ENCODE results near the gene ARHGAP23. TPM values are rescaled to one million over a fixed set of nuclear protein-coding genes. Genes with fewer than 3 reads are reported as not detected.
"Not testable (repeated sequence)": the region's sequence is repeated elsewhere in the genome, so short reads cannot be mapped to it uniquely, and the experiment has no call there.

The ARHGAP23 gene
- total RNA-seq, 2 experiments from 2014 or later: 0.73 to 0.81 TPM

- Mint-ChIP-seq H3K27me3 (peaks cover 53% of the 10 kb centered on the region), H3K4me1 (peaks cover 7% of the 10 kb centered on the region)
- CTCF ChIA-PET: interaction anchor here (1.8 kb wide), 1 partner anchor 77 kb away, joined by 7 read pairs; no protein-coding TSS in a partner anchor
These were observed 1.8 kb upstream of the ARHGAP23 start for GRCh38 chr17:38426441-38426840.

GRCh38 chr17:38427160-38427949, 909 bp upstream of the ARHGAP23 start:
- peaks cover 51% of the 10 kb centered on the region for H3K27me3 Mint-ChIP-seq
- CTCF ChIA-PET: interaction anchor here (1.2 to 1.8 kb wide), 3 partner anchors 13 to 131 kb away, joined by 3 to 7 read pairs (median 4); no protein-coding TSS in a partner anchor
- peaks cover 7% of the 10 kb centered on the region for H3K4me1 Mint-ChIP-seq
- H3K4me3 Mint-ChIP-seq: peak overlapping the region; percentile 67
- no peaks in the 10 kb centered on the region for H3K36me3 Mint-ChIP-seq (ENCODE audit: low read depth)
- no peaks in the 10 kb centered on the region for H3K9me3 Mint-ChIP-seq
- DNase-seq: no peak
- H3K27ac Mint-ChIP-seq: no peak overlapping the region
- POLR2A ChIA-PET: interaction anchor here (1.6 kb wide), 1 partner anchor 13 kb away, joined by 3 read pairs; no protein-coding TSS in a partner anchor

More at GRCh38 chr17:38426441-38426840, 1.8 kb upstream of the ARHGAP23 start:
- Mint-ChIP-seq H3K36me3 (ENCODE audit: low read depth) (no peaks in the 10 kb centered on the region), H3K9me3 (no peaks in the 10 kb centered on the region), H3K4me3 (no peak overlapping the region), H3K27ac (no peak overlapping the region)
- DNase-seq: no peak
- POLR2A ChIA-PET: no interaction called here

GRCh38 chr17:38428643-38429371, 543 bp downstream of the ARHGAP23 start:
- H3K27ac Mint-ChIP-seq: no peak overlapping the region
- POLR2A ChIA-PET: interaction anchor here (1.6 kb wide), 1 partner anchor 15 kb away, joined by 3 read pairs; no protein-coding TSS in a partner anchor
- H3K4me1 Mint-ChIP-seq: peaks cover 7% of the 10 kb centered on the region
- CTCF ChIA-PET: interaction anchor here (0.6 to 1.5 kb wide), 3 partner anchors 64 to 323 kb away, joined by 3 read pairs; no protein-coding TSS in a partner anchor
- H3K36me3 Mint-ChIP-seq (ENCODE audit: low read depth): no peaks in the 10 kb centered on the region
- no peak overlapping the region for H3K4me3 Mint-ChIP-seq
- peaks cover 49% of the 10 kb centered on the region for H3K27me3 Mint-ChIP-seq
- DNase-seq: peak; percentile 29
- no peaks in the 10 kb centered on the region for H3K9me3 Mint-ChIP-seq

GRCh38 chr17:38429476-38430100, 1.3 kb downstream of the ARHGAP23 start:
- Mint-ChIP-seq H3K27me3 (peaks cover 44% of the 10 kb centered on the region), H3K27ac (no peak overlapping the region), H3K4me3 (peak overlapping the region; percentile 37), H3K4me1 (peaks cover 7% of the 10 kb centered on the region), H3K9me3 (no peaks in the 10 kb centered on the region), H3K36me3 (ENCODE audit: low read depth) (no peaks in the 10 kb centered on the region)
- POLR2A ChIA-PET: no interaction called here
- no peak for DNase-seq
- CTCF ChIA-PET: no interaction called here

GRCh38 chr17:38430316-38430715, 2.1 kb downstream of the ARHGAP23 start:
- Mint-ChIP-seq H3K4me3 (no peak overlapping the region), H3K27me3 (peaks cover 37% of the 10 kb centered on the region), H3K27ac (no peak overlapping the region), H3K36me3 (ENCODE audit: low read depth) (no peaks in the 10 kb centered on the region), H3K4me1 (peaks cover 7% of the 10 kb centered on the region), H3K9me3 (no peaks in the 10 kb centered on the region)
- no peak for DNase-seq
- ChIA-PET POLR2A (no interaction called here), CTCF (no interaction called here)

GRCh38 chr17:38430822-38431221, 2.6 kb downstream of the ARHGAP23 start:
- ChIA-PET POLR2A (no interaction called here), CTCF (no interaction called here)
- H3K9me3 Mint-ChIP-seq: no peaks in the 10 kb centered on the region
- no peak overlapping the region for H3K27ac Mint-ChIP-seq
- H3K36me3 Mint-ChIP-seq (ENCODE audit: low read depth): no peaks in the 10 kb centered on the region
- no peak for DNase-seq
- peaks cover 35% of the 10 kb centered on the region for H3K27me3 Mint-ChIP-seq
- H3K4me3 Mint-ChIP-seq: no peak overlapping the region
- H3K4me1 Mint-ChIP-seq: peaks cover 7% of the 10 kb centered on the region

GRCh38 chr17:38431346-38432145, 3.3 kb downstream of the ARHGAP23 start:
- ChIA-PET CTCF (interaction anchor here (1.3 kb wide), 1 partner anchor 9 kb away, joined by 5 read pairs; no protein-coding TSS in a partner anchor), POLR2A (interaction anchor here (0.5 kb wide), 1 partner anchor 1066 kb away, joined by 3 read pairs; no protein-coding TSS in a partner anchor)
- H3K27me3 Mint-ChIP-seq: peaks cover 35% of the 10 kb centered on the region

GRCh38 chr17:38434178-38434665, 6.0 kb downstream of the ARHGAP23 start:
- Mint-ChIP-seq H3K9me3 (no peaks in the 10 kb centered on the region), H3K4me3 (no peak overlapping the region), H3K27ac (no peak overlapping the region), H3K4me1 (peaks cover 3% of the 10 kb centered on the region), H3K36me3 (ENCODE audit: low read depth) (no peaks in the 10 kb centered on the region), H3K27me3 (peaks cover 25% of the 10 kb centered on the region)
- POLR2A ChIA-PET: no interaction called here
- CTCF ChIA-PET: interaction anchor here (1.1 kb wide), 2 partner anchors 10 kb away, joined by 3 read pairs; no protein-coding TSS in a partner anchor
- no peak for DNase-seq

More at GRCh38 chr17:38431346-38432145, 3.3 kb downstream of the ARHGAP23 start:
- Mint-ChIP-seq H3K27ac (no peak overlapping the region), H3K9me3 (no peaks in the 10 kb centered on the region), H3K4me3 (no peak overlapping the region), H3K4me1 (peaks cover 7% of the 10 kb centered on the region), H3K36me3 (ENCODE audit: low read depth) (no peaks in the 10 kb centered on the region)
- no peak for DNase-seq

GRCh38 chr17:38435795-38436194, 7.5 kb downstream of the ARHGAP23 start:
- Mint-ChIP-seq H3K36me3 (ENCODE audit: low read depth) (no peaks in the 10 kb centered on the region), H3K9me3 (no peaks in the 10 kb centered on the region), H3K27ac (no peak overlapping the region), H3K27me3 (peaks cover 14% of the 10 kb centered on the region), H3K4me3 (no peak overlapping the region), H3K4me1 (no peaks in the 10 kb centered on the region)
- no peak for DNase-seq
- ChIA-PET POLR2A (no interaction called here), CTCF (no interaction called here)

GRCh38 chr17:38436386-38436785, 8.1 kb downstream of the ARHGAP23 start:
- no peaks in the 10 kb centered on the region for H3K36me3 Mint-ChIP-seq (ENCODE audit: low read depth)
- DNase-seq: no peak
- ChIA-PET CTCF (no interaction called here), POLR2A (no interaction called here)
- no peak overlapping the region for H3K27ac Mint-ChIP-seq
- H3K27me3 Mint-ChIP-seq: peaks cover 10% of the 10 kb centered on the region
- H3K4me1 Mint-ChIP-seq: no peaks in the 10 kb centered on the region
- H3K4me3 Mint-ChIP-seq: no peak overlapping the region
- H3K9me3 Mint-ChIP-seq: no peaks in the 10 kb centered on the region

GRCh38 chr17:38437313-38437712, 9.0 kb downstream of the ARHGAP23 start:
- H3K4me1 Mint-ChIP-seq; H3K27me3 Mint-ChIP-seq; H3K4me3 Mint-ChIP-seq; CTCF ChIA-PET; DNase-seq; H3K9me3 Mint-ChIP-seq; H3K36me3 Mint-ChIP-seq (ENCODE audit: low read depth); H3K27ac Mint-ChIP-seq; POLR2A ChIA-PET: not testable (repeated sequence)

- DNase-seq: no peak
- no peak overlapping the region for H3K27ac Mint-ChIP-seq
- no peaks in the 10 kb centered on the region for H3K4me1 Mint-ChIP-seq
- no peaks in the 10 kb centered on the region for H3K9me3 Mint-ChIP-seq
- POLR2A ChIA-PET: no interaction called here
- CTCF ChIA-PET: interaction anchor here (0.9 to 1.1 kb wide), 2 partner anchors 16 to 25 kb away, joined by 3 to 5 read pairs; no protein-coding TSS in a partner anchor
- H3K4me3 Mint-ChIP-seq: no peak overlapping the region
- H3K27me3 Mint-ChIP-seq: peaks cover 10% of the 10 kb centered on the region
- no peaks in the 10 kb centered on the region for H3K36me3 Mint-ChIP-seq (ENCODE audit: low read depth)
These were observed 11.2 kb downstream of the ARHGAP23 start for GRCh38 chr17:38439436-38439835.
